AG20443 (cell line): Measurements from ENCODE around the gene ATF4.
"Not testable (repeated sequence)": the region's sequence is repeated elsewhere in the genome, so short reads cannot be mapped to it uniquely, and the experiment has no call there.

Source experiments
- DNase-seq: peaks from one replicate; pipeline ENCODE4 v3.0.0; 2012; ENCODE audit warnings: low spot score, mixed read lengths

ATF4 gene

DNA sequence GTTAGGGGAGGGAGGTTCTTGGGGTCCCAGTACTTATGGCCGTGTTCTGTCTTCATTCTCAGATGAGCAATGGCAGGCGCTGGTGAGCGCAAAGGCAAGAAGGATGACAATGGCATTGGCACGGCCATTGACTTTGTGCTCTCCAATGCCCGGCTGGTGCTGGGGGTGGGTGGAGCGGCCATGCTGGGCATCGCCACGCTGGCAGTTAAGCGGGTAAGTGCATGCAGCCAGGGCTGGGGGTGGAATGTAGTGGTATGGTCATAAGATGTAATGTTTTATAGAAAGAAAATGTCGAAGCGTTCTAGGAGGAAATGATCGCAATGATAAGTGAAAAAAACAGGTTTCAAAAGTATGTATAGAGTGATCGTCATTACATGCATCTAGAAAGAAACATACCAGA, 9.1 kb upstream of the ATF4 start:
- no peak for DNase-seq

DNA sequence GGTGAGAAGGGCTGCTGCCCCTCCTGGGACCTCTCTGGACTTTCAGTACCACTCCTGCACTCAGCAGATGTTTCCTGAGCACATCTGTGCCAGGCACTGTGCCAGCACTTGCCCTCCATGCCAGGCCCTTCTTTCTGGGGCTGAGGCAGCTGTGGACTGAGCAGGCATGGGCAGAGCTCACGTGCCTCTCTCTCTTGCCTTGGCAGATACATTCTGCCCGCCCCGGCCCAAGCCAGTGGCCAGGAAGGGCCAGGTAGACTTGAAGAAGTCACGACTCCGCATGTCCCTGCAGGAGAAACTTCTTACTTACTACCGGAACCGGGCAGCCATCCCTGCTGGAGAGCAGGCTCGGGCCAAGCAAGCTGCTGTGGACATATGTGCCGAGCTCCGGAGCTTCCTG, 8.3 kb upstream of the ATF4 start:
- no peak for DNase-seq

DNA sequence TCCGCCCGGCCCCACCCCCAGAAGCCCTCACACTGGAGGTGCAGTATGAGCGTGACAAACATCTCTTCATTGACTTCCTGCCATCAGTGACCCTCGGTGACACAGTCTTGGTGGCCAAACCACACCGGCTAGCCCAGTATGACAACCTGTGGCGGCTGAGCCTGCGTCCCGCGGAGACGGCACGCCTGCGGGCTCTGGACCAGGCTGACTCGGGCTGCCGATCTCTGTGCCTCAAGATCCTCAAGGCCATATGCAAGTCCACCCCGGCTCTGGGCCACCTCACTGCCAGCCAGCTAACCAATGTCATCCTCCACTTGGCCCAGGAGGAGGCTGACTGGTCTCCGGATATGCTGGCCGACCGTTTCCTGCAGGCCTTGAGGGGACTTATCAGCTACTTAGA, 6.6 kb upstream of the ATF4 start:
- DNase-seq: no peak

DNA sequence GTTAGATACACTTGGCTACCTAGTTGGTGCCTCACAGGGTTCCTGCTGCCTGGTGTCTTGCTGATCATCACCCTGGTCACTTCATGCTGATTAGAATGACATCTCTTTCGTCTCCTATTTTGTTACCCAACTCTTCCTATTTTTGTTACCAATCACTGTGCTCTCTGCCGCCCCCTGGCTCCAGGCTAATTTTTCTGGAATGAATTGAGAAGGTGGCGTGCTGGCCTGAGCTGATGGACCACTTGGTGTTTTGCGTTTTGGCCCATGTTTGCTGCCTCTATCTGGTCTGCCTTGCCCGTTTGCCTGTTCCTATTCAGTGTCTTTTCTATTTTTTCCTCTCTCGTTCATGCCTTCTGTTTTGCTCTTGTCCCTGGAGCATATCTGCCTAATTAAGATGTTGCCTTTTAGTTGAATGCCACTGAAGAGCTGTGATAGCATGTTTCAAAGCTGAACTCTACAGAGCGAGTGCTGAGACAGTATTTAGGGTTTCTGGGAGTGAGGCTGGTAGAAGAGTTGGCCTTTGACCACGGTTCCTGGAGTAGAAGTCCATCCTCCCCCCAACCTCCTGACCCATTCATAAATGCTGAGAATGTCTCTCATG, 5.9 kb upstream of the ATF4 start:
- peak; percentile 62 for DNase-seq

DNA sequence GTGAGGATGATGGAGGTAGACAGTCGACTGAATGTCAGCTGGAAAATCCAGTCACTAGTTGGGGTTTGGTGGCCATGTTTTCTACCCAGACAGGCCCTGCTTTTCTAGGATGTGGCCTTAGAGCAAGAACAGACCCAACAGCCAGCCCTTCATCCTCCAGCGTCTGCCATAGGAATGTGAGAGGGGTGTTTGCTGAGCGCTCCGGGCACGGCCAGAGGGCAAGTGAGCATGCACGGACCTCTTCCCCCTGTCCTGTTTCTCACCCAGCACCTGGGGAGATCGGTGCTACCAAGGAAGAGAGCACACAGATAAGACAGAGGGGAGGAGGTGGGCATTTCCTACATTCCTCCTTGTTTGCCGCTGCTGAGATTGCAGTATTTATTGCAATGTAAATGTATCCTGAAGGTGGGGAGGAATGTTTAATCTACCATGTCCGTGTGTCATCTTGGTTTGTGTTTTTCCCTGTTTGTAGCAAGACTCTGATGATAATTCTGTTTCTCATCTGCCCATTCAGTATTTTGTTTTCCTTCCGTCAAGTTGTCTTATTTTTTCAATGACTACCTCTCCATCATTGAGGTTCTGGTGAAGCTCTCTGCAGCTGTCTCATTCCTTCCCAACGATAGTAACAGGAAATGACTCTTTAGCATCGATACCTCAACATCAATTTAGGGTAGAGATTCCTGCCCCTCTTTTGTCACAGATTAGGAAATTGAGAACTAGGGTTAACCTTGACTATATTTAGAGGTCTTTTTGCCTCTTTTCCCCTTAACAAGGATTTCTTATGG, 4.9 kb upstream of the ATF4 start:
- no peak for DNase-seq

DNA sequence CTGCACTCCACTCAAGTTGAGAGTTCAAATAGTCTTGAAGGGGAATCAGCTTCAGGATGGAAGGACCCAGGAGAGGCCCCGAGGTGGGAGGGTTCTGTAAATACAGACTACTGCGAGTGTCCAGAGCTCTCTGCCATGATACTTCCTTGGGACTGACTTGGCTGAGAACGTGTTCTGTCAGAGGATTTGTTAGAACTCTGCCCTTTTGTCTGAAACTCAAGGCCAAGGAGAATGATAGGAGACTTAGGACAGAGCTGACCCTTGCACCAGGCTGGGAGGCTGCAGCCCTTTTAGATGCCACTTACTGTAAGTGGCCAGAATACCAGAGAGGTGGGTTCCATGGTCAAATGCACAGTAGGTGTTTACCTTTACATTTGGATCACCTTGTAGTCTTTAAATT, 2.9 kb upstream of the ATF4 start:
- no peak for DNase-seq

DNA sequence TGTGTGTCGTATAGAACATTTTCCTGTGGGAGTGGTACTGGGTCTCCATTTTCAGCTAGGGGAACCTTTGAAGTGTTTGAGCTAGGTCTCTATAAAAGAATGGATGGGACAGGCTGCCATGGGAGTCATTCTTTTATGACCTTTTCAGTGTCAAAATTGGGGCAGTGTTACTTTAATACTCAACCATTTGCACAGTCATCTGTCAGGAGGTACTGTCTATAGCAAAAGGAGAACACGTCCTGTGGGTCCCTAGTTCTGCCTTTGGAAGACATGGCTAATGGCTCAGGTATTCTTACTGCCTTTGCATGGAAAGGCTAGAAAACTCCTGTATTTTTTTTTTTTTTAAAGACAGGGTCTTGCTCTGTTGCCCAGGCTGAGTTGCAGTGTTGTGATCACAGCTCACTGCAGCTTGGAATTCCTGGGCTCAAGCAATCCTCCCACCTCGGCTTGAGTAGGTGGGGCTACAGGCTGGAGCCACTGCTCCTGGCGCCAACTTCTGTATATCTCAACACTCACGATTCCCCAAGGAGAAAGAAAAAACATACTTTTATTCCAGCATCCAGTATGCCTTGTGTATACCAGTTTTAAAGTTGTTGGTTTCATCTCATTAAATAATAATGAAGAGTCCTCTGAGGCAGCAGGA, 2.1 kb upstream of the ATF4 start:
- no peak for DNase-seq

DNA sequence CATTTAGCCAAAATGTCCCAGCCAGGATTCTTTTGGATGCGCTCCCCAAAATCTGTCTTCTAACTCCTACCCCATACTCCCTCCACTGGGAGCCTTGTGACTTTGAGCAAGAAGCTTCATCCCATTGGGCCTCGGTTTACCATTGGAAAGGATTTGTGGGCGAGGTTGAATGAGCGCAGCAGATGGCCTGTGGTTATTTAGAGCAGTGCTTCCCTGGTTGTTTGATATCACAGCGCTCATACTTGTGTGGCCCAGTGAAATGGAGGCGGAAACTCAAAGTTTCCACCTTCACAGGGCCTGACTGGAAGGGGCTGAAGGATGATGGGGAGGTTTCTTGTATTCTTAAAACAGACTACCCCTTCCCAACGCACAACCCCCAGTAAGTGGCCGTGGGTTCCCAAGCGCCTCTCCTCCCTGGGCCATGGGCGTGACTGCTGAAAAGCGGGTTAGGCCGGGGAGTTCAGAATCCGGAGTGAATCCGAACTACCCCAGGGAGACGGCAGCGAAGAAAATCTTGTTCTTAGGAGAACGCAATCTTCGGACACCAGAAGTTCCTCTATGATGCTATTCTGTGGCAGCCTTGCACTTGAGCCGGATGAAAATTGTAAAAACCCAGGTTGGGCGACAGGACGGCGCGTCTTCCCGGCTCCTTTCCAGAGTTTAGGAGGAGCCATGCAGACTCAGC, 1.2 kb upstream of the ATF4 start:
- peak; percentile 57 for DNase-seq

DNA sequence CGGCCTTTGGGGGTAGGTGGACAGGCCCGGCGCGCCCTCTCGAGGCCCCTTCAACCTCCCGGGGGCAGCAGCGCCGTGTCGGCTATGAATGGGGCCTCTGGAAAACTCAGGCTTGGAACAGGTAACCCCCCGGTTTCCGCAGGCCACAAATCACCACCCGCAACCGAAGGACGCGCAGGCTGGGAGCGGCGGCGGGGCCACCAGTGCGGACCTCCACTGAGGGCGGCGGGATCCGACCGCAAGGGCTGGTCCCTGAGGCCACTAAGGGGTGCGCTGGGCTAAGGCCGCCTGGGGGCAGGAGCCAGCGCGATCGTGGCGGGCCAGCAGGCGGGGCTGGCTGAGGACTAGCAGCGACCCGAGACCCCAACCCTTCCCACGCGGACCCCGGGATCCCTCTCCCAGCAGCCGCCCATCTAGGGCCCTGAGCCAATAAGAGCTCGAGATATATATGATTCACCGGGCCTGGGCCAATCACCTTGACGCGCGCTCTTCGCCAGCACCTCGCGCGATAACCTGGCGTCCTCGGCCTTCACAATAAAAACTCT, 609 bp upstream of the ATF4 start:
- peak; percentile 96 for DNase-seq

DNA sequence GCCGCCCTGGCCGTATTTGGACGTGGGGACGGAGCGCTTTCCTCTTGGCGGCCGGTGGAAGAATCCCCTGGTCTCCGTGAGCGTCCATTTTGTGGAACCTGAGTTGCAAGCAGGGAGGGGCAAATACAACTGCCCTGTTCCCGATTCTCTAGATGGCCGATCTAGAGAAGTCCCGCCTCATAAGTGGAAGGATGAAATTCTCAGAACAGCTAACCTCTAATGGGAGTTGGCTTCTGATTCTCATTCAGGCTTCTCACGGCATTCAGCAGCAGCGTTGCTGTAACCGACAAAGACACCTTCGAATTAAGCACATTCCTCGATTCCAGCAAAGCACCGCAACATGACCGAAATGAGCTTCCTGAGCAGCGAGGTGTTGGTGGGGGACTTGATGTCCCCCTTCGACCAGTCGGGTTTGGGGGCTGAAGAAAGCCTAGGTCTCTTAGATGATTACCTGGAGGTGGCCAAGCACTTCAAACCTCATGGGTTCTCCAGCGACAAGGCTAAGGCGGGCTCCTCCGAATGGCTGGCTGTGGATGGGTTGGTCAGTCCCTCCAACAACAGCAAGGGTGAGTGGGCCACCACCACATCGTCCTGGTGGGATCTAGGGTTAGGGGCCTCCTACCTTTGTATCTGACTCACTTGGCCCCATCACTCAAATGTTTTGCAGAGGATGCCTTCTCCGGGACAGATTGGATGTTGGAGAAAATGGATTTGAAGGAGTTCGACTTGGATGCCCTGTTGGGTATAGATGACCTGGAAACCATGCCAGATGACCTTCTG, 934 bp downstream of the ATF4 start:
- DNase-seq: not testable (repeated sequence)

DNA sequence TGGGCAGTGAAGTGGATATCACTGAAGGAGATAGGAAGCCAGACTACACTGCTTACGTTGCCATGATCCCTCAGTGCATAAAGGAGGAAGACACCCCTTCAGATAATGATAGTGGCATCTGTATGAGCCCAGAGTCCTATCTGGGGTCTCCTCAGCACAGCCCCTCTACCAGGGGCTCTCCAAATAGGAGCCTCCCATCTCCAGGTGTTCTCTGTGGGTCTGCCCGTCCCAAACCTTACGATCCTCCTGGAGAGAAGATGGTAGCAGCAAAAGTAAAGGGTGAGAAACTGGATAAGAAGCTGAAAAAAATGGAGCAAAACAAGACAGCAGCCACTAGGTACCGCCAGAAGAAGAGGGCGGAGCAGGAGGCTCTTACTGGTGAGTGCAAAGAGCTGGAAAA, 1.7 kb downstream of the ATF4 start:
- not testable (repeated sequence) for DNase-seq

DNA sequence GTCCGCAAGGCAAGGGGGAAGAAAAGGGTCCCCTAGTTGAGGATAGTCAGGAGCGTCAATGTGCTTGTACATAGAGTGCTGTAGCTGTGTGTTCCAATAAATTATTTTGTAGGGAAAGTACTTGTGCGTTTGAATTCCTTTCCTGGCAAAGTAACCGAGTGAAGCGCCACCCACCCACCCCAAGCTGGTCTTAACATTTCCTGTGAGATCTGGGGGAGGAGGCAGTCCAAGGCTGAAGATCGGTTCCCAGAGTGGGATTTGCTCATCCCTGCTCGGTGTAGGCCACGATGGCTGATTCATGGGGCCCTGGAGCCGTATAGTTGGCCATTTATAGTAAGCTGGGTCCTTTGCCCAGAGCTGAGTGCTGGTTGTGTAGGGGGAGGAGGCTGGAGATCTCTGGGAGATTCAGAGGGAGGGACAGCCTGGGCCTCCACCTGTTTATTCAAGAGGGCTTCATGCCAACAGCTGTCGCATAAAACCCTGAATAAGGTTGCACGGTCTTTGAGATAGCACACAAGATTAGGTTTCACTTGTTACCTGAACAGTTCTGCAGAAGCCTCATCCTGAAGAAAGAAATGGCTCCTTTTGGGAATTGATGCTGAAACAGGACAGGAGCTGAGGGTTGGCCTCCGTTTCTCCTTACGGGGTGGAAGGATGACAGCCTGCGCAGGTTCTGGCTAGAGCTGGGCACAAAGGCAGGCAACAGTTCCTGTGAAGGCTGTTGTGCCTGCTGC, 2.4 kb downstream of the ATF4 start:
- DNase-seq: peak; percentile 40

DNA sequence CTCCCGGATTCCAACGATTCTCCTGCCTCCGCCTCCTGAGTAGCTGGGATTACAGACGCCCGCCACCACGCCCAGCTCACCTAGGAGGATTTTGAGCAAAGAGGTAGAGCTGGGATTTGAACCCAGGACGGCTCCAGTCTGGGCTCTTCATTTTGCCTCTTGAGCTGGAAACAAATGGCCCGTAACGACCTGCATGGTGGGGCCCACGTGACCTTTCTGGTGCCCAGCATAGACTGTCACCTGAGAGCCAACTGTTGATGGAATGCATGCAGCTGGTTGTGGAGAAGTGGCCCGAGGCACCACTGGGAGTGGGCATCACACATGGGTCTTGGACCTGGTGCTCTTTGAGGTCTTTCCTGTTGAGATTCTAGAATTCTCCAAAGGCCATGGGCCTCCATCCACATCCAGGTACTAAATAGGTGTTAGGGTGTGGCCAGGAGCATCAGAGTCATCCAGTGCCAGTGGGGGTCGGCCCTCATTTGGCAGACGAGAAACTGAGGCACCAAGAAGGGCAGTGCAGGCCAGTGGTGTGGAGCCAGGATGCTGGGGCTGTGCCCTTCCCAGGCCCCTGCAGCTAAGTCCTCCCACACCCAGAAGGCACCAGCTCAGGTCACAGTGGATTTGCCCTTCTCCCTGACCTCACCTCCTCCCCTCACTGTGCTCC, 3.9 kb downstream of the ATF4 start:
- peak; percentile 25 for DNase-seq

DNA sequence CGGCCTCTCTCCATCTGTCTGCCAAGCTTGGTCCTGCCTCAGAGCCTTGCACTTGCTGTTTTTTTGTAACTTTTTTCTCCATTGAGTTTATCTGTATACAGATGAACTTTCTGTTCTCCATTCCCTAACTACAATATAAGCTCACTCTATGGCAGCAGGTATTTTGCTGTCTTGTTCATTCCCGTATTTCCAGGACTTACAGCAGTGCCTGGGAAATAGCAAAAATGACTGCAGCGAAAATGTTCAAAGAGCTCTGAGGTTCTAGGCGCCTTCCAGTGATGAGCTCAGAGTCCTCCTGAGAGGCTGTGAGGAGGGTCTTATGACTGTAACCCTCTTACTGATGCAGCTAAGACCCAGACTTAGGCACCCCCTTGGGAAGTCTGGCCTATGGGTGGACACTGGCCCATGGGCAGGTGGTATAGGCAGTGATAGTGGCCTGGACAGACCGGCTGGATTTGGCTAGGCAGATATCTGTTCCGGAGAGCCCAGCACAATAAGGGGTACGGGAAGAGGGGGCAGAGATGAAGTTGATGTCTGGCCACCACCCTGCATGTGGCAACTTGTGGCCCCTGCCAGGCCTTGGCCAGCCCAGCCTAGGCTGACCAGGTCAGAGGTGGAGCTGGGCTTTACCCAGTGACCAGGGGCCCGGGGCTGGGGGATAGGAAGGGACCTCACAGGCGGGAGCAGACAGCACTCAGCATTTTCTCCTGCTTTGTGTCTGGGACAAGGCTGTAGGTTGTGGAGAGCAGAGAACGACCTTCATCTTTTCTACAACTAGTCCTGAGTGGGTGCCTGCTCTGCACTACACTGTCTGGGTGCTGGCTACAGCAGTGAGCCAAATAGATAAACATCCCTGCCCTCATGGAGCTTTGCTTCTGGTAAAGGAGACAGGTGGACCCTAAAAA, 4.6 kb downstream of the ATF4 start:
- no peak for DNase-seq

DNA sequence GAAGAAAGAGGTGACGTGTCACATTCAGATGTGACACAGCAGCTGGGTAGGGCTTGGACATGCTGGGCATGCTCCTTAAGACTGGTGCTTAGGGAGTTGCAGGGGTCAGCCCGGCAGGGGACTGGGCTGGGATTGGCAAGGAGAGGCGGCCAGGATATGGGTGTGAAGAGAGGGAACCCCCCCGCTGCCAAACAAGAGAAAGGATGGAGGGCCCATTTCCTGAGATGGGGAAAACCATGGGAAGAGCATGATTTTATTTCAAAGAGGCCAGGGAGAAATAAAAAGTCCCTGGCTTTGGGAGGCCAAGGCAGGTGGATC, 5.3 kb downstream of the ATF4 start:
- DNase-seq: no peak

DNA sequence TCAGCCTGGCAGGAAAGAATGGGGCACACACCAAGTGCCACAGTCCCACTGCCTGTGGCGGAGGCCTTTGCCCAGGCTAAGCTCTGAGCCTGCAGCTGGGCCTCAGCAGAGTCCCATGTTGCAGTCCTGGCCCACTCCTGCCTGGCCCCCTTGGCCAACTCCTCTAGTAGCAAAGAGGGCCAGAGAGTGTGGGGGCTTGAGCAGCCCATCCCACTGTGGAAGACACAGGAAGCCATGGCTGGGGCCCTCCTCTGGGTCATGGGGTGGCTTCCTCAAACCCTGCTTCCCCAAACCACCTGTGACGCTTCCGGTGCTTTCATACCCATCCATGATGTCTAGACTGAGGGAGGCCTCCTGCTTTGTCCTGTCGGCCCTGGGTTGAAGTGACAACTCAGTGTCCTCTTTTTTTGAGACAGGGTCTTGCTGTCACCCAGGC, 6.4 kb downstream of the ATF4 start:
- DNase-seq: no peak

DNA sequence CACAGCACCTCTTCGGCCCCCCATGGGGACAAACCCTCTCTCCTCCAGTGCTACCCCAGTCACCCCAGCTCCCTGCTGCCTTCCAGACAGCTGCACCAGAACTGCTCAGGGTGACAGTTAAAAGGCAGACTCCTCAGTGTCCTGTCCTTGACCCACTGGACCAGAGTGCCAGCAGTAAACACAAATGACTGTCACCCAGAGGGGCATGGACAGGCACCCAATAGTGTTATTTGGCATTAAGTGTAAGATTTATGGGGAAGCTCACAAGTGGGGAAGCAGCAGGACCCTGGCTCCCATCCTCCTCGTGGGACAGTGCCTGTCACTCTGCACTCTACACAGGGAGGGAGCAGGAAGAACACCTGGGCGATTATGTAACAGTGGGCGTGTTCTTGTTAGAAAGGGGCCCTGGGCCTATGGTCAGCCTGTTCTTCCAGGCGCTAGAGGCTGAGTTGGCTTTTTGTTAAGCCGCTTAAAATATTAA, 7.2 kb downstream of the ATF4 start:
- DNase-seq: no peak

DNA sequence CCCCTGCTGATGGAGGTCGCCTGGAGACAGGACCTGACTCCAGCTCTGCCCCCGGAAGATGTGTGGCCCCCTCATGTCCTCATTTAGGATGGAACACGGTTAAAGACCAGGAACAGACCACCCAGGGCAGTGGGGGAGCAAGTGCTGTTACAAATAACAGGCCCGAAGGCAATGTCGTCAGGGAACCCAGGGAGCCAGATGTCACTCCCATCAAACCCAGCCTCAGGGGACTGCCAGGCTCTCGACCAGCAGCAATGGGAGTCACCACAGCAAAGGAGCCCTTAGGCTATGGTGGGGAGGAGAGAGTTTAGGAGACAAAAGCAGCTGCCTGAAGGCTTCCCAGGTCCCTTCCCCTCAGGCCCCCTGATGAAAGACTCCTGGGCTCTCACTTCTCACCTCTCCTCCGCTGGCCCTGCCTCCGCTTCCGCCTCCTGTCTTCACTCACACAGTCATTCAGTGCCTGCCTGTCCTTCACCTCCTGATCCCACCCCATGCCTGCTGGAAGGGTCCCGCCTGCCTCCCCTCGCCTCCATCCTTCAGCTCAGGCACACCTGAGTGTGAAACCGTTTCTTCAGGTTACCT, 7.8 kb downstream of the ATF4 start:
- peak; percentile 7 for DNase-seq
